ENCODE data around the gene TNFRSF8. TPM values are rescaled to one million over a fixed set of nuclear protein-coding genes. Genes with fewer than 3 reads are reported as not detected.
A peak's percentile ranks its signal among the peaks of the same experiment; 100 is the strongest.

TNFRSF8 gene
- total RNA-seq, 3 donors from 2014 or later = 0.31 to 0.51 TPM; not detected in 1

DNA sequence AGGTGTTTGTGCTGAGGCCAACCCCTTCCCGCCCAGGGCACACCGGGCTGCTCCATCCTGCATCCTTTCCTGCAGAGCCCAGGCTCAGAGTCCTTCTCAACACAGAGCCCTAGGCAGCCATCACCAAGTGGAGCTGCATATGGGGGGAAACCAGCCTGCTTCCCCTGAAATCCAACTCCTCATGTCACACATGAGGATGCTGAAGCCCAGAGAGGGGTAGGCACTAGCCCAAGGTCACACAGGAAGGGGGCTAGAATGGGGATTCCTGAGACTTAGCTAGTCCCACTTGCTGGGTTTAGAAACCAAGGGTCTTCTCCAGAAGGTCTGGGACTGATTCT is 98.2 kb downstream of the TNFRSF8 start:
- H3K4me1 ChIP-seq (ENCODE audit: low read depth) = peaks cover 27% of the 10 kb centered on the region
- H3K36me3 ChIP-seq (ENCODE audit: low read depth) = no peaks in the 10 kb centered on the region
- ATAC-seq (peak; percentile 15), DNase-seq (peak in 1 of 3 donors; percentile 58)
- no peak for TF ChIP-seq CTCF (IDR thresholded peaks at IDR 0.05)
- no peaks in the 10 kb centered on the region for H3K9me3 ChIP-seq
- intact Hi-C loops (cut with DNase I, micrococcal nuclease) = no loop called here
- no peak overlapping the region for H3K4me3 ChIP-seq

GRCh38 chr1:12161662-12162458 is 98.8 kb downstream of the TNFRSF8 start:
- intact Hi-C loops (cut with DNase I, micrococcal nuclease) = no loop called here
- H3K4me1 ChIP-seq (ENCODE audit: low read depth) = peaks cover 27% of the 10 kb centered on the region
- no peak overlapping the region for H3K4me3 ChIP-seq
- DNase-seq = peak; percentile 83 to 94 (median 84)
- peak; percentile 93 for ATAC-seq
- no peaks in the 10 kb centered on the region for H3K36me3 ChIP-seq (ENCODE audit: low read depth)
- no peaks in the 10 kb centered on the region for H3K9me3 ChIP-seq
- TF ChIP-seq CTCF (IDR thresholded peaks at IDR 0.05) = no peak

- ATAC-seq = no peak
- no peak for DNase-seq
- H3K36me3 ChIP-seq (ENCODE audit: low read depth) = no peaks in the 10 kb centered on the region
- no peaks in the 10 kb centered on the region for H3K9me3 ChIP-seq
- intact Hi-C loops (cut with DNase I, micrococcal nuclease) = no loop called here
- peaks cover 30% of the 10 kb centered on the region for H3K4me1 ChIP-seq (ENCODE audit: low read depth)
- TF ChIP-seq CTCF (IDR thresholded peaks at IDR 0.05) = no peak
- no peak overlapping the region for H3K4me3 ChIP-seq
Measured at GRCh38 chr1:12162459-12163137, 99.5 kb downstream of the TNFRSF8 start.

DNA sequence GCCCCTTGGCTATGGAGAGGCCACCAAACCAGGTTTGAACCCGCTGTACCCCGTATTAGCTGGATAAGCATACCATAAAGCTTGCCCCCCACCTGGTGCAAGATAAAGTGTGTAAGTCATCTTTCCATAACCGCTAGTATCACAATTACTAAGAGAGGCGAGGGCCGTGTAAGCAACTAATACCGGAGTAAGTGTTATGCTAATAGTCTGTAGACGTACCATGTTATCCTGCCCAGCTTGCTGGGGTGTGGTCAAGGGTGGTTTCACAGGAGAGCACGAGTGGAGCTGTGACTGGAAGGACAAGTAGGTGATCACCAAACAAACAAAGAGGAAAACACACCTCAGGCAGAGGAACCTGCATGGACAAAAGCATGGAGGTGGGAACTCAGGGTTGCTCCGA is 100.1 kb downstream of the TNFRSF8 start:
- no peak for TF ChIP-seq CTCF (IDR thresholded peaks at IDR 0.05)
- ATAC-seq (no peak), DNase-seq (no peak)
- intact Hi-C loops (cut with DNase I, micrococcal nuclease) = no loop called here
- Histone ChIP-seq H3K36me3 (ENCODE audit: low read depth) (no peaks in the 10 kb centered on the region), H3K9me3 (no peaks in the 10 kb centered on the region), H3K4me3 (no peak overlapping the region), H3K4me1 (ENCODE audit: low read depth) (peaks cover 29% of the 10 kb centered on the region)

GRCh38 chr1:12164210-12164609 is 101.1 kb downstream of the TNFRSF8 start:
- Histone ChIP-seq H3K4me1 (ENCODE audit: low read depth) (peaks cover 29% of the 10 kb centered on the region), H3K36me3 (ENCODE audit: low read depth) (no peaks in the 10 kb centered on the region), H3K4me3 (no peak overlapping the region), H3K9me3 (no peaks in the 10 kb centered on the region)
- DNase-seq (no peak), ATAC-seq (no peak)
- TF ChIP-seq CTCF (IDR thresholded peaks at IDR 0.05) = no peak
- intact Hi-C loops (cut with DNase I, micrococcal nuclease) = no loop called here
